ENCODE data around the gene CTAG1B.
"Not testable (repeated sequence)": the region's sequence is repeated elsewhere in the genome, so short reads cannot be mapped to it uniquely, and the experiment has no call there.

DNA sequence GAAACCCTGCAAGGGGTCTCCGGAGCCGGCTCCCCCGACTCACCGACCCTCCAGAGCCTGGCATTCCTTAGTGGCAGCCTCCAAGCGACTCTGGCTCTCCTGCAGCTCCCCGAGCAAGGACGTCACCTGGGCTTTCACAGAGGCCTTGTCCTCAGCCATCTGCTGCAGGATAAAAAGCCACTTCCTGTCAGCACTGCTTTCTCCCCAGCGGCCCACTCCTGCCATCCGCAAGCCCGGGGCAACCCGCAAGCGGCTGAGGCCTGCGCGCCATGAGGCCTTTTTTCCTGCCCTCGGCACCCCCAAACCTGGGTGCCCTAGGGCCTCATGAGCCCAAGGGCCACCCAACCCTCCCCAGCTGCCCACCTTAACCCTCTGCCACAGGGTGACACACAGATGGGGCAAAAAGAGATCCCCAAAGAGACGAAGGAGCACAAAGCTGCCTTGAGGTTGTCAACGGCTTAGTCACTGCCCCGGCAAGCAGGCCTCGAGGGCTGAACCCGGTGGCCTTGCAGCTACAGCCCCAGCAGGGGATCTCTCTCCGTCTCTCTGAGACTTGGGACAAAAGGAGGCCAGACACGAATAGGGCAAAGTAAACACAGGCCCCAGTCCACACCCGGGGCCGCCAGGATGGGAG is 26.8 kb upstream of the CTAG1B start:
- TF ChIP-seq, protein P1, sequence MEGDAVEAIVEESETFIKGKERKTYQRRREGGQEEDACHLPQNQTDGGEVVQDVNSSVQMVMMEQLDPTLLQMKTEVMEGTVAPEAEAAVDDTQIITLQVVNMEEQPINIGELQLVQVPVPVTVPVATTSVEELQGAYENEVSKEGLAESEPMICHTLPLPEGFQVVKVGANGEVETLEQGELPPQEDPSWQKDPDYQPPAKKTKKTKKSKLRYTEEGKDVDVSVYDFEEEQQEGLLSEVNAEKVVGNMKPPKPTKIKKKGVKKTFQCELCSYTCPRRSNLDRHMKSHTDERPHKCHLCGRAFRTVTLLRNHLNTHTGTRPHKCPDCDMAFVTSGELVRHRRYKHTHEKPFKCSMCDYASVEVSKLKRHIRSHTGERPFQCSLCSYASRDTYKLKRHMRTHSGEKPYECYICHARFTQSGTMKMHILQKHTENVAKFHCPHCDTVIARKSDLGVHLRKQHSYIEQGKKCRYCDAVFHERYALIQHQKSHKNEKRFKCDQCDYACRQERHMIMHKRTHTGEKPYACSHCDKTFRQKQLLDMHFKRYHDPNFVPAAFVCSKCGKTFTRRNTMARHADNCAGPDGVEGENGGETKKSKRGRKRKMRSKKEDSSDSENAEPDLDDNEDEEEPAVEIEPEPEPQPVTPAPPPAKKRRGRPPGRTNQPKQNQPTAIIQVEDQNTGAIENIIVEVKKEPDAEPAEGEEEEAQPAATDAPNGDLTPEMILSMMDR (IDR thresholded peaks at IDR 0.05): not testable (repeated sequence)
- not testable (repeated sequence) for TF ChIP-seq SIN3A (IDR thresholded peaks at IDR 0.05; ENCODE audit: borderline replicate concordance, insufficient read depth, low read depth, low read length); POLR2AphosphoS5 (IDR thresholded peaks at IDR 0.05; ENCODE audit: low read depth, low read length)
